Measurements from ENCODE around the gene WNT9B. TPM values are rescaled to one million over a fixed set of nuclear protein-coding genes. Genes with fewer than 3 reads are reported as not detected.

Gene WNT9B
- total and polyA plus RNA-seq, 2 experiments from 2014 or later = 0.17 TPM; not detected in 1

- no peaks in the 10 kb centered on the region for H3K79me2 ChIP-seq (replicated peaks; ENCODE audit: insufficient read depth)
- DNase-seq (ENCODE audit: low spot score) (no peak), ATAC-seq (no peak)
- no peaks in the 10 kb centered on the region for H3K9me2 ChIP-seq (ENCODE audit: insufficient read depth)
- H3K27me3 Mint-ChIP-seq (ENCODE audit: insufficient read depth, low read depth, poor library complexity) = peaks cover 6% of the 10 kb centered on the region
- H3K36me3 ChIP-seq (ENCODE audit: insufficient read depth) = no peaks in the 10 kb centered on the region
- no peak overlapping the region for H3K27ac ChIP-seq (ENCODE audit: low read depth)
- no peaks in the 10 kb centered on the region for H3F3A ChIP-seq (replicated peaks; ENCODE audit: low read depth)
- H3K27ac Mint-ChIP-seq = no peak overlapping the region
- H3K4me3 Mint-ChIP-seq = no peak overlapping the region
- H3K4me1 ChIP-seq (ENCODE audit: insufficient read depth) = no peaks in the 10 kb centered on the region
- no peaks in the 10 kb centered on the region for H3K4me1 Mint-ChIP-seq
- H3K9me3 Mint-ChIP-seq = no peaks in the 10 kb centered on the region
- TF ChIP-seq POLR2AphosphoS5 (IDR thresholded peaks at IDR 0.05; ENCODE audit: low read depth) = no peak
- no peak for TF ChIP-seq JUNB (IDR thresholded peaks at IDR 0.05; ENCODE audit: unreplicated experiment)
- TF ChIP-seq CREB1 (CRISPR knock-in tag; IDR thresholded peaks at IDR 0.05; ENCODE audit: low read depth) = no peak
- TF ChIP-seq ZNF114 (CRISPR knock-in tag; IDR thresholded peaks at IDR 0.05) = no peak
- no peak for TF ChIP-seq EZH2phosphoT487 (IDR thresholded peaks at IDR 0.05; ENCODE audit: unreplicated experiment)
- TF ChIP-seq REST (IDR thresholded peaks at IDR 0.05; ENCODE audit: unreplicated experiment) = no peak
- no peak for TF ChIP-seq CTCF (conservative IDR thresholded peaks at IDR 0.05; ENCODE audit: low read depth in 2 of 2)
- no peak for TF ChIP-seq EZH2 (IDR thresholded peaks at IDR 0.05; ENCODE audit: low read depth, unreplicated experiment)
- no peak for TF ChIP-seq NANOG (IDR thresholded peaks at IDR 0.05; ENCODE audit: borderline replicate concordance)
- TF ChIP-seq STAT1 (IDR thresholded peaks at IDR 0.05; ENCODE audit: unreplicated experiment) = no peak
- TF ChIP-seq ZNF331 (CRISPR knock-in tag; IDR thresholded peaks at IDR 0.05; ENCODE audit: low read depth) = no peak
- H3K36me3 Mint-ChIP-seq (ENCODE audit: low read depth) = no peaks in the 10 kb centered on the region
- no peak overlapping the region for H3K4me2 ChIP-seq
- H3K4me3 ChIP-seq = no peak overlapping the region
- no peaks in the 10 kb centered on the region for H4K20me1 ChIP-seq (replicated peaks; ENCODE audit: insufficient read depth)
- no peak overlapping the region for H2AFZ ChIP-seq
- H3K27me3 ChIP-seq (ENCODE audit: insufficient read depth) = no peaks in the 10 kb centered on the region
These were observed 25.5 kb downstream of the WNT9B start for GRCh38 chr17:46876926-46877325.

- no peaks in the 10 kb centered on the region for H4K20me1 ChIP-seq (replicated peaks; ENCODE audit: insufficient read depth)
- Mint-ChIP-seq H3K27me3 (ENCODE audit: insufficient read depth, low read depth, poor library complexity) (peaks cover 6% of the 10 kb centered on the region), H3K4me3 (no peak overlapping the region), H3K27ac (no peak overlapping the region), H3K9me3 (no peaks in the 10 kb centered on the region), H3K36me3 (ENCODE audit: low read depth) (no peaks in the 10 kb centered on the region), H3K4me1 (no peaks in the 10 kb centered on the region)
- no peaks in the 10 kb centered on the region for H3K36me3 ChIP-seq (ENCODE audit: insufficient read depth)
- H3K79me2 ChIP-seq (replicated peaks; ENCODE audit: insufficient read depth) = no peaks in the 10 kb centered on the region
- DNase-seq (ENCODE audit: low spot score) = no peak
- H3F3A ChIP-seq (replicated peaks; ENCODE audit: low read depth) = no peaks in the 10 kb centered on the region
- H3K4me3 ChIP-seq = no peak overlapping the region
- H2AFZ ChIP-seq = no peak overlapping the region
- no peak overlapping the region for H3K4me2 ChIP-seq
- no peak overlapping the region for H3K27ac ChIP-seq (ENCODE audit: low read depth)
- no peaks in the 10 kb centered on the region for H3K27me3 ChIP-seq (ENCODE audit: insufficient read depth)
- no peak for ATAC-seq
- no peaks in the 10 kb centered on the region for H3K9me2 ChIP-seq (ENCODE audit: insufficient read depth)
- H3K4me1 ChIP-seq (ENCODE audit: insufficient read depth) = no peaks in the 10 kb centered on the region
- TF ChIP-seq REST (IDR thresholded peaks at IDR 0.05; ENCODE audit: unreplicated experiment) (no peak), CREB1 (CRISPR knock-in tag; IDR thresholded peaks at IDR 0.05; ENCODE audit: low read depth) (no peak), JUNB (IDR thresholded peaks at IDR 0.05; ENCODE audit: unreplicated experiment) (no peak), STAT1 (IDR thresholded peaks at IDR 0.05; ENCODE audit: unreplicated experiment) (no peak), POLR2AphosphoS5 (IDR thresholded peaks at IDR 0.05; ENCODE audit: low read depth) (no peak), EZH2phosphoT487 (IDR thresholded peaks at IDR 0.05; ENCODE audit: unreplicated experiment) (no peak)
- TF ChIP-seq, protein P1, sequence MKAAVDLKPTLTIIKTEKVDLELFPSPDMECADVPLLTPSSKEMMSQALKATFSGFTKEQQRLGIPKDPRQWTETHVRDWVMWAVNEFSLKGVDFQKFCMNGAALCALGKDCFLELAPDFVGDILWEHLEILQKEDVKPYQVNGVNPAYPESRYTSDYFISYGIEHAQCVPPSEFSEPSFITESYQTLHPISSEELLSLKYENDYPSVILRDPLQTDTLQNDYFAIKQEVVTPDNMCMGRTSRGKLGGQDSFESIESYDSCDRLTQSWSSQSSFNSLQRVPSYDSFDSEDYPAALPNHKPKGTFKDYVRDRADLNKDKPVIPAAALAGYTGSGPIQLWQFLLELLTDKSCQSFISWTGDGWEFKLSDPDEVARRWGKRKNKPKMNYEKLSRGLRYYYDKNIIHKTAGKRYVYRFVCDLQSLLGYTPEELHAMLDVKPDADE (IDR thresholded peaks at IDR 0.05) = no peak
These were observed 26.1 kb downstream of the WNT9B start for GRCh38 chr17:46877466-46877865.

Measured in GM23338 (cell line).